Medulla oblongata (tissue), 1 donor: ENCODE measurements around the gene EREG.
A peak's percentile ranks its signal among the peaks of the same experiment; 100 is the strongest.

Experiments
- DNase-seq: peaks from one replicate; pipeline ENCODE4 v3.0.0-alpha.2; 2015; ENCODE audit errors: extremely low spot score

Gene EREG

DNA sequence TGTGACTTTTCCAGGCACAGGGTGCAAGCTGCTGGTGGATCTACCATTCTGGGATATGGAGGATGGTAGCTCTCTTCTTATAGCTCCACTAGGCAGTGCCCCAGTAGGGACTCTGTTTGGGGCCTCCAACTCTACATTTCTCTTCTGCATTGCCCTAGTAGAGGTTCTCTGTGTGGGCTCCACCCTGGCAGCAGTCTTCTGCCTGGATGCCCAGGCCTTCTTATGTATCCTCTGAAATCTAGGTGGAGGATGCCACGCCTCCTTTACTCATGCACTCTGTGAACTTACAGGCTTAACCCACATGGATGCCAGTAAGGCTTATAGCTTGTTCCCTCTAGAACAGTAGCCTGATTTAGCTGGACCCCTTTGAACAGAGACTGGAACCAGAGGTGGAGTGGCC lies 20.9 kb upstream of the EREG start:
- no peak for DNase-seq

DNA sequence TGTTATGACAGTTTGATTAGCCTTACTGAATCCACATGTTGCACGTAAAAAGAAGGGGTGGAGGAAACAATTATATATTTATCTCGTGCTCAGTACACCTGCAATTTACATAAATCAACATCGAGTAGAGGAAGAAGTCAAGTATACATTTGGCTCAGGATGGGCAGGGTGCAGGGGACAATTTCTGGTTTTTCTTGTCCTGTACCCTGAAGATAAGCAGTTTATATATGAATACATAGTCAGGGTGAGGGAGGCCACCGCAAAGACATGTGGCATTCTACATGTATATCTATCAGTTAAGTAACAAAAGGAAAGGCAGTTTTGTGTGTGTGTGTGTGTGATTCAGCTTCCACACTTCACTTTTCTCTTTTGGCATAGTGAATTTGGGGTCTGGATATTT lies 11.1 kb upstream of the EREG start:
- DNase-seq, result no peak

DNA sequence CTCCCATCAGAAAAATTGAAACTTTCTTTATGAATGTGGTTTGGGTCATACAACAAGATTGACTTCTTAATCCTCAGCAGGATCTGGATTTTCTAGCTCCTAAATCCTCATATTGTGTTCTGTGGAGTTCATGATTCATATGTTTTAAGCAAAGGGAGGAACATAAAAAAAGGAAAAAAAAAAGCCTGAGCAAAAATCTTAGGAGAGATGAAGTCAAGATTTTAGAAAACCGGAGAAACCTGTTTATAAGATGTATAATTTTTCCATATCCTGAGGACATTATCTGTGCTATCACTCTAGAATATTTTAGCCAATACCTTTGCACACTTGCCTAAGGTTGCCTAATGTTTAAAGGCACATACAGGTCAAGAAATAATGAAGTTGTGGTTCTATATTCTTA lies 7.0 kb upstream of the EREG start:
- no peak for DNase-seq

- DNase-seq, result no peak
Observed at GRCh38 chr4:74361671-74362070, 3.3 kb upstream of the EREG start.

GRCh38 chr4:74362347-74362746 lies 2.6 kb upstream of the EREG start:
- no peak for DNase-seq

DNA sequence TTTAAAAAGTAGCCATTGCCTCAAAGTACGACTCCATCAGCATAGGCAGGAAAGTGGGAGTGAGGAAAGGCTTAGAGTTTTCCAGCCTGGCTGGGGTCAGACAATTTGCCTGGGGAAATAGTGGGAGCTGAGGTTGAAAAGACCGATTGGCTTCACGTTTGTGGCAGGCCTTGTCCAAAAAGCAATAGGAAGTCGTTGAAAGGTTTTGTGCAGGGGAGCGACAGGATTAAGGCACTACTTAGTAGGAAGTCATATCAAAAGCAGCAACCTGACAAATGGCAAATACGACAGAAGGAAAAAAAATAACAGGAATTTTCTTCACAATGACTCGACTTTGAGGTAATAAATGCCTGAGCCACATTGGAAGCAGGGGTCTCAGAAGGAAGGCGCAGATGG lies 691 bp upstream of the EREG start:
- no peak for DNase-seq

GRCh38 chr4:74365761-74366160 lies 816 bp downstream of the EREG start:
- DNase-seq, result no peak

GRCh38 chr4:74366367-74366911 lies 1.5 kb downstream of the EREG start:
- no peak for DNase-seq

DNA sequence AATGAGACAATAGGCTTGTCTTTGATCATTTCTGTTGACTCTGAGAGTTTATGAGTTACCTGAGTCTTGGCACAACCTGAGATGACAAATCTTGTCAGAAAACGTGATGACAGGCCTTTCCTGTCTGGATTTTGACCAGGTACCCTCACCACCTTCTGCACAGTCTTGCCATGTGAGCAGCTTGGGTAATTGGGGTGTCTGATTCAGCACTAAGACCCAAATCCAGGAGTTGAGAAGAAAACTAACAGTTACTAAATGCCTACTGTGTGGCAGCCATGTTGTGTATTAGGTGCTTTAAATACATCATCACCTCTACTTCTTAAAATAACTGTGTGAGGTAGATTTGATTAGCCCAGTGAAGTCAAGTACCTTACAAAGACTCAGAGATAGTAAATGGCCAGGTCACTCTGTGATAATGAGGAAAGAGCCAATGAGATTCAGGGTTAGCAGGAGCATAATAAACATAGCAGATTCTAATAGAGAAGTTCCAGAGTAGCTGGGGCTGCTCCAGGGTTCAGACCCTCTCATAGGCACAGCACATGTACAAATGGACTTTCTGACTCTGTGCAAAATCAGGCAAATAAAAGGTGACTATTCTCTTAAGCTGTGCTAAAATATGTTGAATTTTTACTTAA lies 2.8 kb downstream of the EREG start:
- DNase-seq, result no peak

DNA sequence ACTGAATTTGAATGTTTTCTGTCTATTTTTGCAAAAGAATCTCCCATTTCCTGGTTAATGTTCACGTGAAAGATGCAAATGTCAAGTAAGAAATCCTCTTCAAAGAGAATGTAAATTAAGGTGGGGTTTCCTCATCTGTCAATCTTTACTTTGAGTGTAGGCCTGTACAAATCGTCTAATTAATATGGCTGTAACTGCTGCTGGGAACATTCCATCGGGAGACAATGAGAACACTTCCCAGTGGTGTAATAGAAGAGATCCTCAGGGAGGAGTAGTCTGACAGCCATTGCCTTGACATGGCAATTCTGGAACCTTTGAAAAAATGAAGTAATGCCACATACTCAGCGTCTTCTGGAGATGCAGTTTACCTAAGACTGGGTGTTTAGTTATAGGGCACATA lies 3.7 kb downstream of the EREG start:
- DNase-seq, result no peak

DNA sequence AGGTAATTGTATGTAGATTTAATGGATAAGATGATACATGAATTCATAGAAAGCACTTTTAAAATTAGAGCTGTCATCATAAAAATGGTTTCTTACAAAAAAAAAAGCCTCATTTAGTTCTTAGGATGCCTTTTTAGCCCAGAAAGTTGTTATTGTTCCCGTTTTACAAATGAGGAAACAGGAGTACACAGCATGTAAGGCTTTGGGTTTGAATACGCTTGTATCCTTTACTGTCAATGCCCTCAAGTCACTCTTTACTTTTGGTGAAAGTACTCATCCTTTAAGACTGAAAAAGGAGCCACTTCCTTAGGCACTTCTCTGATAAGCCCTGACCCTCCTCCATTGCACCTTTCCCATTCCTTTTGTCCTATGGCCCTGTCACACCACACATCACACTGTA lies 4.9 kb downstream of the EREG start:
- DNase-seq, result no peak

GRCh38 chr4:74370912-74371311 lies 6.0 kb downstream of the EREG start:
- peak; percentile 46 for DNase-seq

DNA sequence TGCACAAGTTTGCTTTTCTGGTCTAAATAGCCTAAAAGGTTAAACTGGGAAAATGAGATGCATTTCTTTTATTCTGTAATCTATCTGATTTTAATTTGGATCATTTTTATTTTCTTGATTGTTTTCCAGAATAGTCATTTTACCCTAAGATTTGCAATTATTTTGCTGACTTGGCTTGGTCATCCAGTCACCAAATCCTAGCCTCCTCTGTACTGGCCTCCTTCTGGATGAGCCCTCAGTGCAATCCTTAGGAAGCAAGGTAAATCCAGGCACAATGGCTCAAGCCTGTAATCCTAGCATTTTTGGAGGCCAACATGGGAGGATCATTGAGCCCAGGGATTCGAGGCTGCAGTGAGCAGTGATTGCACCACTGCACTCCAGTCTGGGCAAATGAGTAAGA lies 9.2 kb downstream of the EREG start:
- DNase-seq, result no peak

- DNase-seq, result no peak
Observed at GRCh38 chr4:74374561-74375327, 9.8 kb downstream of the EREG start.

DNA sequence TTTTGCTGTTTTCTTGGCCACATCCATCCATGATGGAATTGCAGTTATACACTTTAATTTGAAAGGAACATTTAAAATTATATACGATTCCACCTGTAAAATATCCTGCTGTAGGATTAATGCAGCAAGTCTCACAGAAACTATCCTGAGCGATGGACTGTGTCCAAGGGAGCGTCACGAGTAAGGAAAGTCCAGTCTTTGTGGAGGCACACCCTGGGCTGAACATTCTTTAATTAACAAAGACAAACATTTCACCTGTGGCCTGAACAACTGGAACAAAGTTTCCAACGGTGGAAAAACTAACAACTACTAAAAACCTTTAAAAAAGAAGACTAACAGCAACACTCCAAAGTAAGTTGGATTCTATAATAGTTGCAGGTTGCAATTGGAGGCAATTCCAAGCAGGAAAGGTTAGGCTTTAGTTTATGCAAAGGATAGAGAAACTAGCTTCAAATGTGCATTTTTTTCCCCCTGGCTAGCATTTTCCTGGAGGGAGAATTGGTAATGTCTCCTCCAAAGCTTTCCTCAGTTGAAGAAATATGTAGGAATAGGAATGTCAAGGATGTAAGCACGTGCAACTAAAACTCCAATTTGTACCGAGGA lies 11.0 kb downstream of the EREG start:
- DNase-seq, result no peak

- DNase-seq, result peak; percentile 46
Observed at GRCh38 chr4:74376888-74377483, 12.0 kb downstream of the EREG start.

- DNase-seq, result no peak
Observed at GRCh38 chr4:74377714-74378113, 12.8 kb downstream of the EREG start.

GRCh38 chr4:74378573-74378972 lies 13.6 kb downstream of the EREG start:
- DNase-seq, result no peak

DNA sequence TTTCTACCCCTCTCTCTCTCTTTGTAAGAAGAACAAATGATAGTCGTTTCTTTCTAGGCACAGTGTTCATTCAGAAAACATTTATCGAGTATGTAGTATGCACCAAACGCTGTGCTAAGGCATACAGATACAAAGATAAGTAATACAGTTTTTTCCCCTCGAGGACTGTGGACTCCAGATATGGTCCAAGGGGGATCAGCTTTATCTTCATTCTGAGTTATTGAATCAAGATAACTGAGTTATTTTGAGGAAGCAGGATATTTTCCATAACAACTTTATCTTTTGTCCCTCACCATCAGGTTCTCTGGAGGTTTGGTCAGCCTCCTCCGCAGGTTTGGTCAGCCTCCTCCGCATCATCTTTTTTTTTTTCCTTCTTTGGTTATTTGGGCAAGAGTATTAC lies 15.0 kb downstream of the EREG start:
- DNase-seq, result no peak

GRCh38 chr4:74385386-74385785 lies 20.4 kb downstream of the EREG start:
- DNase-seq, result no peak

DNA sequence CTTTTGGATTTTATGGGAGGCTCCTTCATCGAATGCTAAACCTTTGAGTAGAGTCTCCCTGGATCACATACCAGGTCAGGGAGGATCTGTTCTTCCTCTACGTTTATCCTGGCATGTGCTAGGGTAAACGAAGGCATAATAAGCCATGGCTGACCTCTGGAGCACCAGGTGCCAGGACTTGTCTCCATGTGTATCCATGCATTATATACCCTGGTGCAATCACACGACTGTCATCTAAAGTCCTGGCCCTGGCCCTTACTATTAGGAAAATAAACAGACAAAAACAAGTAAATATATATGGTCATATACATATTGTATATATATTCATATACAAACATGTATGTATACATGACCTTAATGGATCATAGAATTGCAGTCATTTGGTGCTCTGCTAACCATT lies 21.2 kb downstream of the EREG start:
- no peak for DNase-seq

- DNase-seq, result no peak
Observed at GRCh38 chr4:74387790-74388189, 22.8 kb downstream of the EREG start.

DNA sequence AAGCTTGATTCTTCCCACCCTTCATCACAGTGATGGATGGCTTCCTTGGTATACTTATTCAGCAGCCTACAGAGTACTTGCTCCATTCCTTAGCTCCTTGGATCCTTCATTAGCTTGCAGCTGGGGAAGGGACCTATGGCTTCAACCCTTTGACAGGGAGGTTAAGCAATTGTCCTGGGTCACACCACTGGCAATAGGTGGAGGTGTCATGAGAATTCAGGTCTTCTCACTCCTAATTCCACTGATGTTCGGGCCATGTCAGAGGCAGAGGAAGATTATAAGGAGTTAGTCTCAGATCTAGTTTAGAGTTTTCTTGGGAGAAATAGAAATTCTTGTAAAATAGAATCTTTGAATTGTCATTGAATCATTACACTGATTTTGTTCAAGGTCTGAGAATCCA lies 24.5 kb downstream of the EREG start:
- no peak for DNase-seq
